Measurements from ENCODE around the gene KISS1R.
A peak's percentile ranks its signal among the peaks of the same experiment; 100 is the strongest.

Gene KISS1R

DNA sequence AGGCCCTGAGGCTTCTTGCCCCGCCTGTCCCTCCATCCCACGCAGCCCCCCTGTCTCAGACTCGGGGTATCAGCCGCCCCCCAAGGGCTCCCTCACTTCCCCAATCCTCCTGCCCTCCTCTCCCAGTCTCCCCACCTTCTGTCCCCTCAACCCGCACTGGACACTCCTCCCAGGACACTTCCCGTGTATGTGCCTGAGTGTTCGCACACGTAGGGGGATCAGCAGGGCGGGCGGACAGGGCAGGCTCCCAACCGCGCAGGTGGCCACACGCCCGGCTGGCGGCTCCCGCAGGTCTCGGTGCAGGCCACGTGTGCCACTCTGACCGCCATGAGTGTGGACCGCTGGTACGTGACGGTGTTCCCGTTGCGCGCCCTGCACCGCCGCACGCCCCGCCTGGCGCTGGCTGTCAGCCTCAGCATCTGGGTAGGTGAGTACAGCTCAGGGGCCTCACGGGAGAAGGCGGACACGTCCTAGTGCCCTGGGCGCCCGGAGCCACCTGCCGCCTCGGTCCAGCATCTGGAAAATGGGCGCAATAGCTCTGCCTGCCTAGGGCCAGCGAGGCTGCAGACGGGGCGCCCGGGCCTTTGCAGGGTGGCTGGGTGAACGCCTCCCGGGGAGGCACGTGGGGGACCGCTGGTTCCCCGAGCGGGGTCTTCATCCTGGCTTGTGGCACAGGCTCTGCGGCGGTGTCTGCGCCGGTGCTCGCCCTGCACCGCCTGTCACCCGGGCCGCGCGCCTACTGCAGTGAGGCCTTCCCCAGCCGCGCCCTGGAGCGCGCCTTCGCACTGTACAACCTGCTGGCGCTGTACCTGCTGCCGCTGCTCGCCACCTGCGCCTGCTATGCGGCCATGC lies 2.3 kb downstream of the KISS1R start:
- Mint-ChIP-seq H3K4me3 (no peak overlapping the region), H3K27me3 (no peaks in the 10 kb centered on the region), H3K36me3 (no peaks in the 10 kb centered on the region), H3K4me1 (ENCODE audit: low read depth) (peaks cover 15% of the 10 kb centered on the region), H3K27ac (no peak overlapping the region), H3K9me3 (ENCODE audit: low read depth) (no peaks in the 10 kb centered on the region)

DNA sequence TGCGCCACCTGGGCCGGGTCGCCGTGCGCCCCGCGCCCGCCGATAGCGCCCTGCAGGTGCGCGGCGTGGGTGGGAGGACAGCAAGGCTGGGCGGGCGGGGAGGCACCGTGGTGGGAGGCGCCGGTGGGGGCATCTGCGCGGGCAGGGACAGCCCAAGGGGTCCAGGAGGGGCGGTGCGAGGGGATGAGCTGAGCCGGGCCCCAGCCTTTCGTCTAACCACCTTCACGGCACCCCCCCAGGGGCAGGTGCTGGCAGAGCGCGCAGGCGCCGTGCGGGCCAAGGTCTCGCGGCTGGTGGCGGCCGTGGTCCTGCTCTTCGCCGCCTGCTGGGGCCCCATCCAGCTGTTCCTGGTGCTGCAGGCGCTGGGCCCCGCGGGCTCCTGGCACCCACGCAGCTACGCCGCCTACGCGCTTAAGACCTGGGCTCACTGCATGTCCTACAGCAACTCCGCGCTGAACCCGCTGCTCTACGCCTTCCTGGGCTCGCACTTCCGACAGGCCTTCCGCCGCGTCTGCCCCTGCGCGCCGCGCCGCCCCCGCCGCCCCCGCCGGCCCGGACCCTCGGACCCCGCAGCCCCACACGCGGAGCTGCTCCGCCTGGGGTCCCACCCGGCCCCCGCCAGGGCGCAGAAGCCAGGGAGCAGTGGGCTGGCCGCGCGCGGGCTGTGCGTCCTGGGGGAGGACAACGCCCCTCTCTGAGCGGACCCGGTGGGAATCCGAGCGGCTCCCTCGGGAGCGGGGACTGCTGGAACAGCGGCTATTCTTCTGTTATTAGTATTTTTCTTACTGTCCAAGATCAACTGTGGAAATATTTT lies 3.1 kb downstream of the KISS1R start:
- H3K9me3 Mint-ChIP-seq (ENCODE audit: low read depth), result no peaks in the 10 kb centered on the region
- peaks cover 13% of the 10 kb centered on the region for H3K4me1 Mint-ChIP-seq (ENCODE audit: low read depth)
- H3K4me3 Mint-ChIP-seq, result peak overlapping the region; percentile 87
- H3K27ac Mint-ChIP-seq, result peak overlapping the region; percentile 66
- no peaks in the 10 kb centered on the region for H3K36me3 Mint-ChIP-seq
- H3K27me3 Mint-ChIP-seq, result no peaks in the 10 kb centered on the region

DNA sequence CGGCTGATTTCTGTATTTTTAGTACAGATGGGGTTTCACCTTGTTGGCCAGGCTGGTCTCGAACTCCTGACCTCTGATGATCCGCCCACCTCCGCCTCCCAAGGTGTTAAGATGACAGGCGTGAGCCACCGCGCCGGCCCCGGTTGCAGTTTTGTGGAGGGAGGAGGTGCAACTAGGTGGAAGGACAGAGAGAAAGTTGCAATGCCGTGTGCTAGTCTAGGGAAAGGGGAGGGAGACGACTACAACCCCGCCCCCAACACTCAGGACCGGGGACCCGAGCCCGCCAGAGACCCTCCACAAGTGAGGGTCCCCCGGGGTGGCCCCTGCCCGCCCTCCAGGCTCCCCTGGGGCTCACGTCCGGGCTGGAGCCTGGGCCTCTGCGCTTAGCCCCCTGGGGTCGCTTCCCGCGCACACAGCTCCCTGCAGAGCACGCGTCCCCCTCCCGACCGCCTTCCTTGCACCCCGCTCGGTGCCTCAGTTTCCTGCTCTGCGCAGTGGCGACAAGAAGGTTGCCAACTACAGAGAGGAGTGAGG lies 7.5 kb downstream of the KISS1R start:
- H3K27me3 Mint-ChIP-seq, result no peaks in the 10 kb centered on the region
- peak overlapping the region; percentile 73 for H3K4me3 Mint-ChIP-seq
- no peaks in the 10 kb centered on the region for H3K9me3 Mint-ChIP-seq (ENCODE audit: low read depth)

DNA sequence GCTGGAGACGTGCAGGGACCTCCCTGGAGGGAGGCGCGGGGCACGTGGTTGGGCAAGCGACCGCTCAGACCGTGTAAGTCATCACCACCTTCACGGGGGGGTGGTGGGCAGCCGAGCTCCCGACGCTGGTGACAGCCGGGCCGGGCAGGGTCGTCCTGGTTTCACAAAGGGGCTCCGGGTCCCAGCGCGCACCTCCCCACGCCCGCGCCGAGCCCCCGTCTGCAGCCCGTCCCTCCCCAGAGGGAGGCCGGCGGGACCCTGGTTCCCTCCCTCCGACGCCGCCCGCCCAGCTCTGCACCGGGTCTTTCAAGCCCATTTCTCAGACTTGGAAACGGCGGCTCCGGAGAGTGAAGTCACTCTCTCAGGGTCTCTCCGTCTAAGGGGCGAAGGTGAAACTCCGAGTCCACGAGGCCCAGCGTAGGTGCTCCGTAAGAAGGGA lies 8.0 kb downstream of the KISS1R start:
- H3K9me3 Mint-ChIP-seq (ENCODE audit: low read depth), result no peaks in the 10 kb centered on the region

More for the DNA sequence above, 7.5 kb downstream of the KISS1R start:
- no peaks in the 10 kb centered on the region for H3K36me3 Mint-ChIP-seq
- no peak overlapping the region for H3K27ac Mint-ChIP-seq
- H3K4me1 Mint-ChIP-seq (ENCODE audit: low read depth), result peaks cover 11% of the 10 kb centered on the region

DNA sequence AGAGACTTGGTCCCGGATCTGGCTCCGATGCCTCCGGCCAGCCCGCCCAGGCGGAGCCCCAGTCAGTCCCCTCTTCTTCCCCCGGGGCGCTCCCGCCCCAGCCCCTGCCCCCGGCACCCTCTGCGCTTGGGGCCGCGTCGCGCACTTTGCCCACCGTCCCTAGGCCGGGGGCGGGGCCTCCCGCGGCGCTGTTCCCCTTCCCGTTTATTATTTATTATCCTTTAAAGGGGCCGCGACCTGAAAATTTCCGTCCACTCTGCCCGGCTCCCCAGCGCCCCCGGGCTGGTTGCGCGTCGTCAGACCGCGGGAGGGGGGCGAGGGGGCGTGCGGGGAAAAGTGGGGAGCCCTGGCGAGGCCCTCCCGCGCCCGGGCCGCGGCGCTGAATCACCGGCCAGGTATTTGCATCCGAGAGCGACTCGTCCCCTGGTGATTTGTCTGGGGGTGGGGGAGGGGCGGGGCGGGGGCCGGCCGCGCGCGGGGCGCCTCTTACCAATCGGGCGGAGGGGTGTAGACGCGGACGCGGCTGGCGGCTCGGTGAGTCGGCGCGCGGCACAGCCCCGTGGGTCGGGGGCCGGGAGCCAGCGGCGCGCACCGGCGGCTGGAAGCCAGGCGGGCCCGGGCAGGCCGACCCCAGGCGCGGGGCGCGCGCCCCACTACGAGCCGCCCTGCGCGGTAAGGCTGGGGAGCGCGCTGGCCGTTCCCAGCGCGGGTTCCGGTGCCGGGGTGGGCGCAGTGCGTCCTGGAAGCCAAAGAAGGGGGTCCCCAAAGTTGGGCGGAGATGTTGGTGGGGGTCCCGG lies 8.6 kb downstream of the KISS1R start, which contains the start of gene ARID3A:
Gene ARID3A, plus strand, starts transcription at position 510 of the 797 bp plus-strand sequence. CDS start 3,494 bp downstream, outside the sequence.
- Mint-ChIP-seq H3K27me3 (no peaks in the 10 kb centered on the region), H3K9me3 (ENCODE audit: low read depth) (no peaks in the 10 kb centered on the region), H3K36me3 (no peaks in the 10 kb centered on the region), H3K27ac (no peak within 1 kb of the TSS), H3K4me1 (ENCODE audit: low read depth) (peaks cover 9% of the 10 kb centered on the region), H3K4me3 (peak within 1 kb of the TSS; percentile 77)

More for the DNA sequence above, 8.0 kb downstream of the KISS1R start:
- Mint-ChIP-seq H3K27me3 (no peaks in the 10 kb centered on the region), H3K4me3 (peak overlapping the region; percentile 73), H3K36me3 (no peaks in the 10 kb centered on the region), H3K27ac (no peak overlapping the region), H3K4me1 (ENCODE audit: low read depth) (peaks cover 11% of the 10 kb centered on the region)

DNA sequence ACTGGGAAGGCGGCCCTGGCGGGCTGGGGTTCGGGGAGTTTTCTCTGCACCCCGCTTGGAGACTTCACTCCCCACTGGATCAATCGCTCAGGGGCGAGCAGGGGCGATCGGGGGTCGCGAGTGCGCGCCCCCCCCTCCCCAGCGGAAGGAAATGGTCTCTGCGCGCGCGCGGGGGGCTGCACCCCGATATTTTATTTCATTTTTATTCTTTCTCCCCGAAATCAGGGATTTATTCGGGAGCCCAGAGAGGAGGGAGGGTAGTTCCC lies 9.1 kb downstream of the KISS1R start:
- Mint-ChIP-seq H3K36me3 (no peaks in the 10 kb centered on the region), H3K4me1 (ENCODE audit: low read depth) (peaks cover 6% of the 10 kb centered on the region), H3K27ac (no peak overlapping the region), H3K4me3 (peak overlapping the region; percentile 70), H3K9me3 (ENCODE audit: low read depth) (no peaks in the 10 kb centered on the region), H3K27me3 (no peaks in the 10 kb centered on the region)

DNA sequence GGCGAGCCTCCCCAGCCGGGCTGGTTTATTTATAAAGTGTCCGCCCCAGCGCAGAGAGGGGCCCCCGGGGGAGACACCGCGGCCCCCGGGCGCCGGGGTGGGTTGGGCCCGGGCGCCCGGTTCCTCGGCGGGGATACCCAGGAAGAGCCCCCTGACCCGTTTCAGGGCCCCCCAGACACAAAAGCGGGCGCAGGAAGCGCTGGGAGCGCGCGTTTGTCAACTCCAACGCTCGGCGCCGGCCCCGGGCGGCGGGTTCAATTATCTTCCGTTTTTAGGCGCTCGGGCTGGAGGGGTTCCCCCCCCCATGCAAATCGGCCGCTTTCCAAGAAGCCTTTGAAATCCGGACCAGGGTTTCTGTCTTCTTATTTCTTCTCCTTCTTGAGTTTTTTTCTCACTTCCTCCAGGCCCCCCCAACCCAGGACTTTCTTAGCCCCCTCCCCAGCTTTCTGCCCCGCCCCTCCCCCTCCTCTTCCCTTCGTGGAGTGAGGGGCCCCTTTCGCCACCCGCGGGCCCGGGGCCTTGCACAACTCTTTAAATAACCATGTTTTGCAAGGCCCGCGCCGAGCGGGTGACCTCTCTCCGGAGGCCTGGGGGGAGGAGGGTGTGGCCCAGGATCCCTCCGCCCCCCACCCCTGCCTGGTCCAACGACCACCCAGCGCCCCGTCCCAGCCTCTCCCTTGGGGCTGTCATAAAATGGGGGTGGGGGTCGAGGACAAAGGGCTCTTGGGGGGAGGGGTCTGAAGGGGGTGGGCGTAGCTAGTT lies 9.6 kb downstream of the KISS1R start:
- Mint-ChIP-seq H3K27ac (no peak overlapping the region), H3K36me3 (no peaks in the 10 kb centered on the region), H3K4me3 (peak overlapping the region; percentile 77), H3K9me3 (ENCODE audit: low read depth) (no peaks in the 10 kb centered on the region), H3K4me1 (ENCODE audit: low read depth) (peaks cover 3% of the 10 kb centered on the region), H3K27me3 (no peaks in the 10 kb centered on the region)

DNA sequence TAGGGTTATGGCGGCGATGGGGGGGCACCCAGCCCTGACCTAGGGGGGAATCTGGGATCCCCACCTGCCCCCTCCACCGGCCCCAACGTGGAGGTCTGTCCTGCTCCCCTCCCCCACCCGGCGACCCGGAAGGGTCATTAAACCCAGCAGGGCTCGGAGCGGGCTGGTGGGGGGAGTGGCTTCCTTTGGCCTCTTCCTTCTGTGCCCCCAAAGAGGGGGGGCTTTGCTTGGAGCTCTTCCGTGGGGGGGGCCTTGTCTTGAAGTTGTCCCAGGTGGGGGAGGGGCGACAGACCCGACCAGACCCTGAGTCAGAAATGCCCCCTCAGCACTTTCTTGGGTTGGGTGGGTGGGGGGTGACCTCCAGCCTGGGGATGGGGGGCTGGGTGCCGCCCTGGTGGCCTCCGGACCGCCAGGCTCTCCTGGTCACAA lies 10.2 kb downstream of the KISS1R start:
- Mint-ChIP-seq H3K4me1 (ENCODE audit: low read depth) (peaks cover 6% of the 10 kb centered on the region), H3K4me3 (no peak overlapping the region), H3K27me3 (no peaks in the 10 kb centered on the region), H3K36me3 (no peaks in the 10 kb centered on the region), H3K27ac (no peak overlapping the region), H3K9me3 (ENCODE audit: low read depth) (no peaks in the 10 kb centered on the region)

DNA sequence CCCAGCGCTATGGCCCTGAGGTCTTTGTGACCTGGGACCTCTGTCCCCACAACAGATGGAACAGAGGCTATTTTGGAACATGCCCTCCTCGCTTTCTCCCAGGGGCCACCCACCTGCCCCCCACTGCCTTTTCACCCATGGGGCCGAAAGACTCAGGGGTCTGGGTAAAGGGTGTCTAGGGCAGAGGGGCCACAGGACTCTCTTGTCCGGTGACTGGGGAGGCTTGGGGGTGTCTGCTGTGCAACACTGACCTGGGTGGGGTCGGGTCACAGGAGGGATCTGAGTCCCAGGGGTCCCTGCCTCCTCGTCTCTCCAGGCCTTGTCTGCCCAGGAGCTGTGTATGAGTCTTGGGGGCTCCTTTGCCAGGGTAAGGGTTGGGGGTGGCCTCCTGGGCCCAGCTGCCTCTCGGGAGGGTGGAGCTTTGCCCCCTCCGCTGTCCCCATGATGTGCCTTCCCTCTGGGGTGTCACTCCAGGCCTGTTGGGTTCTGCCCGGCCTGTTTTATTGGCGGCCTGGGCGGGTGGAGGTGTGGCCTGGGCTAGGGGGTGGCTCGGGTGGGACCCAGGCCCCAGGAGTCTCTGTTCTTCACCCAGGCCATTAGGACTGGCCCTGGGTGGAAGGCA lies 10.8 kb downstream of the KISS1R start:
- H3K9me3 Mint-ChIP-seq (ENCODE audit: low read depth), result no peaks in the 10 kb centered on the region
- no peaks in the 10 kb centered on the region for H3K27me3 Mint-ChIP-seq
- H3K4me3 Mint-ChIP-seq, result no peak overlapping the region
- H3K36me3 Mint-ChIP-seq, result no peaks in the 10 kb centered on the region
- no peak overlapping the region for H3K27ac Mint-ChIP-seq
- peaks cover 9% of the 10 kb centered on the region for H3K4me1 Mint-ChIP-seq (ENCODE audit: low read depth)

DNA sequence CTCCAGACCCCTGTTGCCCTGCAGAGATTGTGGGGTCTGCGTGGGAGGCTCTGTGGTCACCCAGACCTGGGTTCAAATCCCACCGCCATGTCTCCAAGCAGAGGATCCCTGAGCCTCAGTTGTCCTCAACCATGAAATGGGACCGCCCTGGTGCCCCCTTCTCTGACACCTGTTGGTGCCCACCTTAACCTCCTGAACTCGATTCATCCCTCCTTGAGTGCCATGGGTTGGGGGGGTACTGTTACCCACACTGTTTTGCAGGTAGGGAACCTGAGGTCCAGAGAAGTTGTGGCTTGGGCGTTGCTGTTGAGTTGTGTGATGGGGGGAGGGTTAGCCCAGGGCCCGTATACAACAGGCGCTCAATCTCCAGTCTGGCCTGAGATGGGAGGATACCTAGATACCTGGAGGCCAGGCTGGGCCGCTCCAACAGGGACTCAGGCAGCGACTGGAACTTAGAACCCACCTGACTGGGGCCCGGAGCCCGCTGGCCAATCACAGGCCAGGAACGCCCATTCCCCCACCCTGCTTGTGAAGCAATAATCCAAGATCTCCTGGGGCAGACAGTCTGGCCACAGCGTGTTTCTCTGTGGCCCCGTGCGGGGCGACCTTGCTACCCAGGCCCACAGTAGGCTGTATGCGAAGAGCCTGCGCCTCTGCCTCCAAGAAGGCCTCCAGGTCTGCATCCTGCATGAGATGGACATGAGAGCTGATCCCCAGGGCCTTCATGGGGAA lies 11.5 kb downstream of the KISS1R start:
- Mint-ChIP-seq H3K27me3 (no peaks in the 10 kb centered on the region), H3K9me3 (ENCODE audit: low read depth) (no peaks in the 10 kb centered on the region), H3K36me3 (no peaks in the 10 kb centered on the region), H3K4me1 (ENCODE audit: low read depth) (peaks cover 10% of the 10 kb centered on the region), H3K27ac (no peak overlapping the region), H3K4me3 (no peak overlapping the region)

DNA sequence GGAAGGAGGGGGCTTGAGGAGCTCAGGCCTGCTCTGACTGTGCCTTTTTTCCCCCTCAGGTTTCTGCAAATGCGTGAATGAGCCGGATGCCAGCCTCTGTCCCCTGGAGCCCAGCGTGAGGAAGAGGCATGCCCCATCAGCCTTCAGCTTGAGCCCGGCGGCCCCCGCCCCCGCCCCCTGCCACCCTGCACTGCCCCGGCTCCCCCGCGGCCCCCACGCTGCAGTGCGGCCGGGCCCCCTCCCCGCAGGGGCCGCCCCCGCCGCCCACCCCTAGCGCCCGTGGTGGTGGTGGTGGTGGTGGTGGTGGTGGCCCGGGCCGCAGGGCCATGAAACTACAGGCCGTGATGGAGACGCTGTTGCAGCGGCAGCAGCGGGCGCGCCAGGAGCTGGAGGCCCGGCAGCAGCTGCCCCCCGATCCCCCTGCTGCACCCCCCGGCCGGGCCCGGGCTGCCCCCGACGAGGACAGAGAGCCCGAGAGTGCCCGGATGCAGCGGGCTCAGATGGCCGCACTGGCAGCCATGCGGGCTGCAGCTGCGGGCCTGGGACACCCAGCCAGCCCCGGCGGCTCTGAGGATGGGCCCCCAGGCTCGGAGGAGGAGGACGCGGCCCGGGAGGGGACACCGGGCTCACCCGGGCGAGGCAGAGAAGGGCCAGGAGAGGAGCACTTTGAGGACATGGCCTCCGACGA lies 12.2 kb downstream of the KISS1R start:
- peaks cover 10% of the 10 kb centered on the region for H3K4me1 Mint-ChIP-seq (ENCODE audit: low read depth)
- H3K4me3 Mint-ChIP-seq, result no peak overlapping the region

DNA sequence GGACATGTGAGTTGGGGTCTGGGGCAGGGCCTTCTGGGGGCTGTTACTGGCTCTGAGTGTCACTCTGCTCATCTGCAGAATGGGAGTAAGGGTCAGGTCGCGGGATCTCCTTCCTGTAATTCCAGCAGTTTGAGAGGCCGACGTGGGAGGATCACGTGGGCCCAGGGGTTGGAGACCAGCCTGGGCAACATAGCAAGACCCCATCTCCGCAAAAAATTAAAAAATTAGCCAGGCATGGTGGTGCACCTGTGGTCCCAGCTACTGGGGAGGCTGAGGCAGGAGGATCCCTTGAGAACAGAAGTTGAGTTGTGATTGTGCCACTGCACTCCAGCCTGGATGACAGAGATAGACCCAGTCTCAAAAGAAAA lies 12.7 kb downstream of the KISS1R start:
- no peak overlapping the region for H3K4me3 Mint-ChIP-seq
- no peaks in the 10 kb centered on the region for H3K36me3 Mint-ChIP-seq
- H3K27me3 Mint-ChIP-seq, result no peaks in the 10 kb centered on the region
- peaks cover 10% of the 10 kb centered on the region for H3K4me1 Mint-ChIP-seq (ENCODE audit: low read depth)
- no peaks in the 10 kb centered on the region for H3K9me3 Mint-ChIP-seq (ENCODE audit: low read depth)
- H3K27ac Mint-ChIP-seq, result no peak overlapping the region

More for the DNA sequence above, 12.2 kb downstream of the KISS1R start:
- H3K27ac Mint-ChIP-seq, result no peak overlapping the region
- H3K27me3 Mint-ChIP-seq, result no peaks in the 10 kb centered on the region
- H3K36me3 Mint-ChIP-seq, result no peaks in the 10 kb centered on the region
- H3K9me3 Mint-ChIP-seq (ENCODE audit: low read depth), result no peaks in the 10 kb centered on the region
